ENCODE data around the gene LTBP1.

DNA sequence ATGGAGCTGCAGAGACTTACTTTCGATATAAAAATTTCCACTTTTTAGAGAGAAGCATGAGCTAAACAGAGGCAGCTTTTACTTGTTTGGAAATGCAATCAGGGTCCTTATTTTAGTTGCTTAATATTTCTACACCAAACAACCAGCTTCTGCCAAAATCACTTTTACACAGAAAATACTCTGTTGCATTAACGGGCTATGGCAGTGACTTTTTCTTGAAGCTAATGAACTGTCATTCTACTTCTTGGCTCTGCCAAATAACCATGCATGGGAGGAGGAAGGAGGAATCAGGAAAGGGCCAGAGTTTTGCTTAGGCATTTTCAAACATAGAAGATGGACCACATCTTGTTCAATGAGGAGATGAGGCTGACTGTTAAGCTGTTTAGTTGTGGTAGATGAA is 23.6 kb upstream of the LTBP1 start:
- TF ChIP-seq, protein P1, sequence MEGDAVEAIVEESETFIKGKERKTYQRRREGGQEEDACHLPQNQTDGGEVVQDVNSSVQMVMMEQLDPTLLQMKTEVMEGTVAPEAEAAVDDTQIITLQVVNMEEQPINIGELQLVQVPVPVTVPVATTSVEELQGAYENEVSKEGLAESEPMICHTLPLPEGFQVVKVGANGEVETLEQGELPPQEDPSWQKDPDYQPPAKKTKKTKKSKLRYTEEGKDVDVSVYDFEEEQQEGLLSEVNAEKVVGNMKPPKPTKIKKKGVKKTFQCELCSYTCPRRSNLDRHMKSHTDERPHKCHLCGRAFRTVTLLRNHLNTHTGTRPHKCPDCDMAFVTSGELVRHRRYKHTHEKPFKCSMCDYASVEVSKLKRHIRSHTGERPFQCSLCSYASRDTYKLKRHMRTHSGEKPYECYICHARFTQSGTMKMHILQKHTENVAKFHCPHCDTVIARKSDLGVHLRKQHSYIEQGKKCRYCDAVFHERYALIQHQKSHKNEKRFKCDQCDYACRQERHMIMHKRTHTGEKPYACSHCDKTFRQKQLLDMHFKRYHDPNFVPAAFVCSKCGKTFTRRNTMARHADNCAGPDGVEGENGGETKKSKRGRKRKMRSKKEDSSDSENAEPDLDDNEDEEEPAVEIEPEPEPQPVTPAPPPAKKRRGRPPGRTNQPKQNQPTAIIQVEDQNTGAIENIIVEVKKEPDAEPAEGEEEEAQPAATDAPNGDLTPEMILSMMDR (IDR thresholded peaks at IDR 0.05): no peak
- no peak for TF ChIP-seq POLR2A (IDR thresholded peaks at IDR 0.05)

All from adrenal gland (tissue), 5 donors.